Cardiac muscle cell (in vitro differentiated cells and primary cell): ENCODE measurements around the gene USP12. TPM values are rescaled to one million over a fixed set of nuclear protein-coding genes. Genes with fewer than 3 reads are reported as not detected.

Experiments used
- DNase-seq, 2 donors: peaks; one replicate each; pipeline versions ENCODE4 v3.0.0 to v3.0.0-alpha.2; 2010 to 2017; ENCODE audit warnings: low read depth in 1 of 2, low spot score in 1 of 2
- H3K27ac ChIP-seq: fragments of 200-600 bp; sonication (generic); 2 replicates; pipeline ENCODE4 v1.5.1; 2016
- H3K27me3 ChIP-seq: fragments of 200-600 bp; sonication (generic); 2 replicates; pipeline ENCODE4 v1.6.0; 2016; ENCODE audit warnings: control low read depth
- H3K36me3 ChIP-seq: fragments of 200-600 bp; sonication (generic); 2 replicates; pipeline ENCODE4 v1.5.1; 2016; ENCODE audit warnings: control low read depth
- H3K4me1 ChIP-seq: fragments of 200-600 bp; sonication (generic); 2 replicates; pipeline ENCODE4 v1.8.1; 2017; ENCODE audit warnings: low read depth, mild to moderate bottlenecking, mixed run types
- H3K4me3 ChIP-seq: fragments of 200-600 bp; sonication (generic); 2 replicates; pipeline ENCODE4 v1.5.1; 2016; ENCODE audit warnings: mild to moderate bottlenecking
- H3K9me3 ChIP-seq: fragments of 200-600 bp; sonication (generic); 2 replicates; pipeline ENCODE4 v1.5.1; 2017; ENCODE audit warnings: low read depth, mild to moderate bottlenecking, control low read depth
- CTCF ChIP-seq: IDR thresholded peaks from 2 replicates; pipeline ENCODE4 v1.5.1; 2012; ENCODE audit warnings: low read depth, mild to moderate bottlenecking, low read length
- polyA plus RNA-seq: library from polyadenylated mRNA; unstranded; fragments of >200 nt; fragmentation: Nextera tagmentation; extraction: Ambion mirVana; gene quantifications from 2 replicates; pipeline ENCODE4 v1.2.1, GENCODE V29; 2016
- total RNA-seq: library from RNA; depleted of rRNA; stranded (reverse); fragments of >200 nt; gene quantifications from 2 replicates; pipeline ENCODE4 v1.2.3, GENCODE V29; 2016

USP12 gene
- total and polyA plus RNA-seq, 2 experiments from 2014 or later, result 7.5 to 10.1 TPM

DNA sequence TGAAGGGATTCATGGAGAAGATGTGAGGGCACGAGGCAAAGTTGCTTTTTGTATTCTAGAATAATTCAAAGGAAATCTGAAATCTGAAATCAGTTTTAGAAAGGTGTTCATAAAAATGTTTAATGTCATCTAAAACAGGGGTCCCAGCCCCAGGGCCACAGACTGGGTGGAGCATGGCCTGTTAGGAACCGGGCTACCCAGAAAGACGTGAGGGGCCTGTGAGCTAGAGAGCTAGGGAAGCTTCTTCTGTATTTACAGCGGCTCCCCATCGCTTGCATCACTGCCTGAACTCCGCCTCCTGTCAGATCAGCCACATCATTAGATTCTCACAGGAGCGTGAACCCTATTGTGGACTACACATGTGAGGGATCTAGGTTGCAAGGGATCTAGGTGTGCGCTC, 151.2 kb downstream of the USP12 start:
- no peak overlapping the region for H3K27ac ChIP-seq
- no peaks in the 10 kb centered on the region for H3K9me3 ChIP-seq
- no peak overlapping the region for H3K4me3 ChIP-seq
- peaks cover 6% of the 10 kb centered on the region for H3K4me1 ChIP-seq
- H3K36me3 ChIP-seq, result no peaks in the 10 kb centered on the region
- TF ChIP-seq CTCF, result no peak
- H3K27me3 ChIP-seq, result no peaks in the 10 kb centered on the region
- DNase-seq, result no peak

- Histone ChIP-seq H3K27me3 (no peaks in the 10 kb centered on the region), H3K4me1 (peaks cover 6% of the 10 kb centered on the region), H3K27ac (no peak overlapping the region), H3K4me3 (no peak overlapping the region), H3K36me3 (no peaks in the 10 kb centered on the region), H3K9me3 (no peaks in the 10 kb centered on the region)
- TF ChIP-seq CTCF, result no peak
- DNase-seq, result peak in 1 of 2 donors; percentile 17
Measured at GRCh38 chr13:27018882-27019281, 152.7 kb downstream of the USP12 start.

- no peak for DNase-seq
- H3K27me3 ChIP-seq, result no peaks in the 10 kb centered on the region
- H3K36me3 ChIP-seq, result no peaks in the 10 kb centered on the region
- H3K4me3 ChIP-seq, result no peak overlapping the region
- no peaks in the 10 kb centered on the region for H3K9me3 ChIP-seq
- no peak for TF ChIP-seq CTCF
- peaks cover 6% of the 10 kb centered on the region for H3K4me1 ChIP-seq
- no peak overlapping the region for H3K27ac ChIP-seq
Measured at GRCh38 chr13:27018344-27018861, 153.2 kb downstream of the USP12 start.

DNA sequence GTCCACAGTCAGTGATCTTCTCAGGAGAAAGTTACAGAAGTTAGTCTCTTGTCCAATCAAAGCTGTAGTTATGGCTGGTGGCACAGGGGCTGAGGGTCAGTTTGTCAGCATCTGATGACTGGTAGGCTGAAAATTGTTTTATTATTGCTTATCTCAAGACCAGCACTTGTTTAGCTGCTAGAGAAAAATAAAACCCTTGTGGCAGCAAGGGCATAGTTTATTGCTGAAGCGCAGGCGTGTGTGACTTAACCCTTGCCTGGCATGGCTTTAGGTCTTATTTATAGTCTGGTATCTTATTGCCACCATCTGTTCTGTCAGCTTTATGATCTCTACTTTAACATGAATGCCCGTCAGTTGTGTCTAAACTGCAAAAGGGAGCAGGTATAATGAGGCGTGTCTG, 154.7 kb downstream of the USP12 start:
- no peak for TF ChIP-seq CTCF
- H3K27ac ChIP-seq, result no peak overlapping the region

More for the DNA sequence above, 154.7 kb downstream of the USP12 start:
- H3K4me1 ChIP-seq, result no peaks in the 10 kb centered on the region
- no peaks in the 10 kb centered on the region for H3K9me3 ChIP-seq
- no peak overlapping the region for H3K4me3 ChIP-seq
- no peak for DNase-seq
- H3K36me3 ChIP-seq, result no peaks in the 10 kb centered on the region
- H3K27me3 ChIP-seq, result no peaks in the 10 kb centered on the region

Other genes starting within 250 kb of the USP12 start
- 367 and 371 TPM in 2 replicates for gene RPL21, start 79.7 kb upstream of the USP12 start, total RNA-seq
- 410 and 463 TPM in 2 replicates for gene RPL21, start 79.7 kb upstream of the USP12 start, polyA plus RNA-seq
- 1.9 and 2.0 TPM in 2 replicates for gene RASL11A, start 99.0 kb upstream of the USP12 start, total RNA-seq
- 0.52 and 1.2 TPM in 2 replicates for gene RASL11A, start 99.0 kb upstream of the USP12 start, polyA plus RNA-seq